Lower lobe of right lung (tissue), 2 donors: ENCODE measurements around the gene AXL. TPM values are rescaled to one million over a fixed set of nuclear protein-coding genes. Genes with fewer than 3 reads are reported as not detected.
"Not testable (repeated sequence)": the region's sequence is repeated elsewhere in the genome, so short reads cannot be mapped to it uniquely, and the experiment has no call there.

ENCODE experiments used
- ATAC-seq, 2 donors: fragments of 200-7000 bp; cut with Tn5 transposase; one replicate each; pipeline ENCODE4 v1.9.1; 2020 to 2022; ENCODE audit warnings: mild to moderate bottlenecking in 2 of 2, moderate library complexity in 2 of 2
- DNase-seq: peaks from one replicate; pipeline ENCODE4 v3.0.0-alpha.2; 2020
- H3K27ac ChIP-seq: fragments of 200-600 bp; one replicate; pipeline ENCODE4 v1.8.0; 2022
- H3K27me3 ChIP-seq: fragments of 200-600 bp; one replicate; pipeline ENCODE4 v1.8.0; 2022; ENCODE audit warnings: low read depth
- H3K36me3 ChIP-seq: fragments of 200-600 bp; one replicate; pipeline ENCODE4 v1.8.0; 2022; ENCODE audit warnings: mild to moderate bottlenecking
- H3K4me1 ChIP-seq: fragments of 200-600 bp; one replicate; pipeline ENCODE4 v1.8.0; 2022
- H3K4me3 ChIP-seq: fragments of 200-600 bp; one replicate; pipeline ENCODE4 v1.8.0; 2022; ENCODE audit warnings: mild to moderate bottlenecking
- H3K9me3 ChIP-seq: fragments of 200-600 bp; one replicate; pipeline ENCODE4 v1.8.0; 2022
- CTCF ChIP-seq: fragments of 200-600 bp; IDR thresholded peaks from one replicate; pipeline ENCODE4 v1.8.0; 2022; ENCODE audit warnings: antibody characterized with exemption, mild to moderate bottlenecking
- intact Hi-C: fragments of 100-400 bp; cut with DNase I; formaldehyde crosslinking; loops from one replicate; pipeline ENCODE4 v1.11.0; 2022
- total RNA-seq: library from RNA; stranded (reverse); fragmentation: NEBNext Ultra II Directional; extraction: Animal tissue kit (Norgen Biotek cat#: 25700); gene quantifications from one replicate; pipeline ENCODE4 v1.2.1, GENCODE V29; 2021
- donor health status: DM: no; HTN: yes; CAD: no; lungs with severe emphysema.

The AXL gene
- total RNA-seq, 1 donor from 2014 or later = 92.7 TPM

GRCh38 chr19:41228486-41228885 is 9.5 kb downstream of the AXL start:
- no peak for ATAC-seq
- no peak for DNase-seq
- Histone ChIP-seq H3K36me3 (peaks cover 2% of the 10 kb centered on the region), H3K9me3 (no peaks in the 10 kb centered on the region), H3K27me3 (peaks cover 19% of the 10 kb centered on the region), H3K27ac (no peak overlapping the region), H3K4me3 (no peak overlapping the region), H3K4me1 (peaks cover 19% of the 10 kb centered on the region)
- intact Hi-C loops = no loop called here
- no peak for TF ChIP-seq CTCF

GRCh38 chr19:41229338-41229737 is 10.3 kb downstream of the AXL start:
- DNase-seq, intact Hi-C loops, H3K9me3 ChIP-seq, H3K4me3 ChIP-seq, H3K27ac ChIP-seq, ATAC-seq, H3K36me3 ChIP-seq: not testable (repeated sequence)
- peaks cover 19% of the 10 kb centered on the region for H3K27me3 ChIP-seq
- peaks cover 19% of the 10 kb centered on the region for H3K4me1 ChIP-seq

- no peak overlapping the region for H3K4me3 ChIP-seq
- intact Hi-C loops = no loop called here
- H3K9me3 ChIP-seq = no peaks in the 10 kb centered on the region
- peaks cover 19% of the 10 kb centered on the region for H3K27me3 ChIP-seq
- ATAC-seq (no peak), DNase-seq (no peak)
- peaks cover 16% of the 10 kb centered on the region for H3K36me3 ChIP-seq
- H3K4me1 ChIP-seq = peaks cover 19% of the 10 kb centered on the region
- H3K27ac ChIP-seq = no peak overlapping the region
- no peak for TF ChIP-seq CTCF
Observed at GRCh38 chr19:41230067-41230857, 11.2 kb downstream of the AXL start.

- TF ChIP-seq CTCF = no peak
- H3K4me3 ChIP-seq = no peak overlapping the region
- ATAC-seq (no peak), DNase-seq (no peak)
- H3K9me3 ChIP-seq = no peaks in the 10 kb centered on the region
- H3K27me3 ChIP-seq = peaks cover under 1% of the 10 kb centered on the region
- H3K4me1 ChIP-seq = no peaks in the 10 kb centered on the region
- peak overlapping the region; percentile 69 for H3K27ac ChIP-seq
- intact Hi-C loops = no loop called here
- H3K36me3 ChIP-seq = peaks cover 21% of the 10 kb centered on the region
Observed at GRCh38 chr19:41232686-41233085, 13.7 kb downstream of the AXL start.

- H3K27ac ChIP-seq = no peak overlapping the region
- intact Hi-C loops = no loop called here
- no peaks in the 10 kb centered on the region for H3K4me1 ChIP-seq
- peaks cover 30% of the 10 kb centered on the region for H3K36me3 ChIP-seq
- peak; percentile 74 for DNase-seq
- no peak overlapping the region for H3K4me3 ChIP-seq
- no peaks in the 10 kb centered on the region for H3K9me3 ChIP-seq
- no peak for TF ChIP-seq CTCF
- ATAC-seq = peak; percentile 80 to 91
- no peaks in the 10 kb centered on the region for H3K27me3 ChIP-seq
Observed at GRCh38 chr19:41233748-41234240, 14.8 kb downstream of the AXL start.

- Histone ChIP-seq H3K4me3 (no peak overlapping the region), H3K9me3 (no peaks in the 10 kb centered on the region), H3K27me3 (no peaks in the 10 kb centered on the region), H3K36me3 (peaks cover 37% of the 10 kb centered on the region), H3K27ac (no peak overlapping the region), H3K4me1 (no peaks in the 10 kb centered on the region)
- TF ChIP-seq CTCF = no peak
- DNase-seq = no peak
- intact Hi-C loops = no loop called here
- no peak for ATAC-seq
Observed at GRCh38 chr19:41234512-41235168, 15.6 kb downstream of the AXL start.
